Keratinocyte (primary cell): ENCODE results near the gene AGFG2. TPM values are rescaled to one million over a fixed set of nuclear protein-coding genes. Genes with fewer than 3 reads are reported as not detected.

ENCODE experiments used
- DNase-seq: peaks from one replicate; pipeline ENCODE4 v3.0.0-alpha.2; 2011; ENCODE audit warnings: low read depth, missing footprints, low spot score
- FAIRE-seq: peaks from 2 replicates; lab custom pipeline; 2011; peaks lifted over from hg19 to GRCh38; lab: Jason Lieb, UNC
- H2AFZ ChIP-seq: 2 replicates; pipeline ENCODE4 v1.6.0; 2012; ENCODE audit warnings: low read length, control low read depth, inconsistent platforms; ENCODE audit not compliant: control insufficient read depth
- H3K27ac ChIP-seq: 2 replicates; pipeline ENCODE4 v1.5.1; 2011; ENCODE audit warnings: low read length; ENCODE audit not compliant: control insufficient read depth, insufficient read depth
- H3K27me3 ChIP-seq: 3 replicates; pipeline ENCODE4 v1.6.0; 2011; ENCODE audit warnings: low read length; ENCODE audit not compliant: control insufficient read depth, insufficient read depth; ENCODE audit errors: extremely low read depth
- H3K36me3 ChIP-seq, 2 experiments: 2 replicates in 1 of 2; 3 replicates in 1 of 2; pipeline ENCODE4 v1.5.1; 2011; ENCODE audit warnings: low read length in 2 of 2, mild to moderate bottlenecking in 1 of 2; ENCODE audit not compliant: control insufficient read depth in 2 of 2, insufficient read depth in 2 of 2; ENCODE audit errors: extremely low read depth in 1 of 2
- H3K4me1 ChIP-seq: 3 replicates; pipeline ENCODE4 v1.5.1; 2011; ENCODE audit warnings: low read length; ENCODE audit not compliant: control insufficient read depth, insufficient read depth; ENCODE audit errors: extremely low read depth
- H3K4me2 ChIP-seq: 3 replicates; pipeline ENCODE4 v1.6.0; 2011; ENCODE audit warnings: low read depth, low read length; ENCODE audit not compliant: control insufficient read depth, insufficient read depth; ENCODE audit errors: extremely low read depth
- H3K4me3 ChIP-seq, 3 experiments: fragments of 200-600 bp in 1 of 3; sonication (generic) in 1 of 3; 2 replicates in 2 of 3; 3 replicates in 1 of 3; pipeline ENCODE4 v1.5.1; 2011 to 2016; ENCODE audit warnings: low read length in 3 of 3, mild to moderate bottlenecking in 3 of 3, control low read depth in 2 of 3, inconsistent platforms in 1 of 3, low read depth in 1 of 3, mixed read lengths in 1 of 3, mixed run types in 1 of 3, moderate library complexity in 1 of 3; ENCODE audit not compliant: control insufficient read depth in 2 of 3, insufficient read depth in 2 of 3; ENCODE audit errors: extremely low read depth in 1 of 3
- H3K79me2 ChIP-seq: 2 replicates; pipeline ENCODE4 v1.6.0; 2012; ENCODE audit warnings: low read length; ENCODE audit not compliant: control insufficient read depth, insufficient read depth
- H3K9ac ChIP-seq: 3 replicates; pipeline ENCODE4 v1.6.0; 2011; ENCODE audit warnings: low read length; ENCODE audit not compliant: control insufficient read depth, insufficient read depth; ENCODE audit errors: extremely low read depth
- H3K9me1 ChIP-seq: 3 replicates; pipeline ENCODE4 v1.6.0; 2011; ENCODE audit warnings: low read length; ENCODE audit not compliant: control insufficient read depth, insufficient read depth; ENCODE audit errors: extremely low read depth
- H3K9me3 ChIP-seq: 2 replicates; pipeline ENCODE4 v1.5.1; 2012; ENCODE audit warnings: low read depth, low read length; ENCODE audit not compliant: control insufficient read depth
- H4K20me1 ChIP-seq: 3 replicates; pipeline ENCODE4 v1.6.0; 2011; ENCODE audit warnings: low read length; ENCODE audit not compliant: control insufficient read depth, insufficient read depth; ENCODE audit errors: extremely low read depth
- EZH2 ChIP-seq: IDR thresholded peaks from one replicate; pipeline ENCODE4 v1.6.1; 2012; ENCODE audit warnings: inconsistent platforms, mild to moderate bottlenecking, low read length, moderate library complexity
- dilution Hi-C: fragments of 300-500 bp; cut with MboI; formaldehyde crosslinking; loops from one replicate; pipeline ENCODE4 v1.7.0; 2020; ENCODE audit warnings: low sequenced_read_pairs; ENCODE audit not compliant: extremely low pct_ligation_motif_present
- polyA plus RNA-seq, 5 experiments: library from polyadenylated mRNA; depleted of rRNA in 3 of 5; stranded (reverse) in 3 of 5; stranded (forward) in 1 of 5; unstranded in 1 of 5; fragments of >200 nt; gene quantifications; 1 replicate in 1 of 5; 2 replicates in 3 of 5; 3 replicates in 1 of 5; pipeline versions ENCODE4 v1.2.1 to v1.2.3, GENCODE V29; 2011 to 2012; ENCODE audit warnings: missing spikeins in 2 of 5, low read depth in 1 of 5, low replicate concordance in 1 of 5
- TF ChIP-seq, protein P1 (sequence below), 3 experiments: IDR thresholded peaks in 1 of 3; conservative IDR thresholded peaks in 1 of 3; optimal IDR thresholded peaks in 1 of 3; 2 replicates in 2 of 3; 3 replicates in 1 of 3; pipeline versions ENCODE3 to v1.5.1; 2011; ENCODE audit warnings: low read length in 3 of 3, mild to moderate bottlenecking in 3 of 3, moderate library complexity in 2 of 3, control low read depth in 1 of 3, inconsistent platforms in 1 of 3; ENCODE audit not compliant: insufficient read depth in 2 of 3; ENCODE audit errors: extremely low read depth in 1 of 3

AGFG2 gene
- polyA plus RNA-seq, 1 donor (not counting 4 experiments of a cell fraction or from before 2014, with no cell fraction given) = 3.4 TPM

DNA sequence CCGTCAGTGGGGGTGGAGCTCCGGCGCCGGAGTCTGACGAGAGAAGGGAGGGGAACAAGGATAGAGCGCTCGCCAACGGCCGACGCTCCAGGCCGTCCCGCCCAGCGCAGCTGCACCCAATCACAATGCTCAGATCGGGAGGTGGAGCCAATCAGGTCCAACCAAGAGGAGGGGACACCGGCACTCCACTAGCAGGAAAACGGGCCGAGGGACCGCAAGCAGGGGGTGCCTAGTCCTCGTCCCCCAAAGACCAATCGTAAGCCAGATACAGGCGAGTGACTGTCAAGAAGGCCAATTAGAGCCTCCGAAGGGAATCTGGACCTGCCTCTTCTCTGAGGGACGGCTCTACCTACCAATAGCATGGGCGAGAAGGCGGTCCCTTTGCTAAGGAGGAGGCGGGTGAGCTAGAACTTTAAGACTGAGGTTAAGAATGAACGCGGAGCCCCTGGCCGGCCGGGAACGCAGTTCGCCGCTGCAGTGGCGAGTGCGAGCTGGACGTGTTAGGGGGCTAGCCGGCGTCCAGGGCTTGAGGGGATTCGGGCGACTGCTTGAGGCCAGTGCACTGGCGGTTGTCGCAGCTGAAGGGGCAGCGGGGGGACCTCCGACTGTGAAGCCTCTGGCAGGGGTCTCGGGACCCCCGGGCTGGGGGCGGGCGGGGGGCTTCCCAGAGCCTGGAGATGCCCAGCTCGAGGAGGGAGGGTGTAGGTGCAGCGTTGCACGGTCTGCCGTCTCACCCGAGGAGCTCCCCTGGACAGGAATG is 47.4 kb downstream of the AGFG2 start, which contains the start of gene FBXO24:
Gene FBXO24, plus strand, starts transcription at position 63 of the 760 bp plus-strand sequence. Its CDS starts 298 bp downstream, at position 361.
- Histone ChIP-seq H2AFZ (peak within 1 kb of the TSS; percentile 95), H3K36me3 (peaks cover 5 to 16% of the 10 kb centered on the region in 2 experiments), H3K27ac (peak within 1 kb of the TSS; percentile 88), H3K9me1 (no peaks in the 10 kb centered on the region), H3K9me3 (no peaks in the 10 kb centered on the region), H3K9ac (peak within 1 kb of the TSS; percentile 90), H3K79me2 (peaks cover 13% of the 10 kb centered on the region), H4K20me1 (peaks cover 8% of the 10 kb centered on the region), H3K4me3 (peak within 1 kb of the TSS; percentile 88 to 96 (median 90)), H3K27me3 (peaks cover 8% of the 10 kb centered on the region), H3K4me2 (peak within 1 kb of the TSS; percentile 99), H3K4me1 (peaks cover 32% of the 10 kb centered on the region)
- peak; percentile 93 for FAIRE-seq
- dilution Hi-C loops = no loop called here
- TF ChIP-seq, protein P1, sequence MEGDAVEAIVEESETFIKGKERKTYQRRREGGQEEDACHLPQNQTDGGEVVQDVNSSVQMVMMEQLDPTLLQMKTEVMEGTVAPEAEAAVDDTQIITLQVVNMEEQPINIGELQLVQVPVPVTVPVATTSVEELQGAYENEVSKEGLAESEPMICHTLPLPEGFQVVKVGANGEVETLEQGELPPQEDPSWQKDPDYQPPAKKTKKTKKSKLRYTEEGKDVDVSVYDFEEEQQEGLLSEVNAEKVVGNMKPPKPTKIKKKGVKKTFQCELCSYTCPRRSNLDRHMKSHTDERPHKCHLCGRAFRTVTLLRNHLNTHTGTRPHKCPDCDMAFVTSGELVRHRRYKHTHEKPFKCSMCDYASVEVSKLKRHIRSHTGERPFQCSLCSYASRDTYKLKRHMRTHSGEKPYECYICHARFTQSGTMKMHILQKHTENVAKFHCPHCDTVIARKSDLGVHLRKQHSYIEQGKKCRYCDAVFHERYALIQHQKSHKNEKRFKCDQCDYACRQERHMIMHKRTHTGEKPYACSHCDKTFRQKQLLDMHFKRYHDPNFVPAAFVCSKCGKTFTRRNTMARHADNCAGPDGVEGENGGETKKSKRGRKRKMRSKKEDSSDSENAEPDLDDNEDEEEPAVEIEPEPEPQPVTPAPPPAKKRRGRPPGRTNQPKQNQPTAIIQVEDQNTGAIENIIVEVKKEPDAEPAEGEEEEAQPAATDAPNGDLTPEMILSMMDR (optimal IDR thresholded peaks at IDR 0.05 in 1 of 3, IDR thresholded peaks at IDR 0.05 in 1 of 3, conservative IDR thresholded peaks at IDR 0.05 in 1 of 3; ENCODE audit: extremely low read depth in 1 of 3, insufficient read depth in 2 of 3, low read length in 3 of 3) = no peak
- no peak for TF ChIP-seq EZH2
- peak; percentile 100 for DNase-seq

DNA sequence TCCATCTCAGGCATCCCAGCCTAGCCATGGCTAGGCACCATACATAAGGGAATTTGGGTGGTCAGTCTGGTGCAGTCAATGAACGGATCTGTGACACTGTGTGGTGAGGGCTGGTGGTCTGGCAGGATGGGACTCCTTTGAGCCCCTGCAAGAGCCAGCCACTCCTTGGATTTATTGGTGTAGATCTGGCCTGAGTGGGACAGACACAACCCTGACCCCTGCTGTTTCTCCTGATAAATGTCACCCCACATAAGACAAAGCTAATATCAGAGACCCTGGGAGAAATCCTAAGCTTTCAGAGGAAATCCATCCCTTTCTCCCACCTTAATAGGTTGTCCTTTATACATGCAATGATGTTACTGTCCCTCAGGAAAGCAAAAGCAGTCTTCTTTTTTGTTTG is 49.4 kb downstream of the AGFG2 start:
- no peak overlapping the region for H3K27ac ChIP-seq
- H2AFZ ChIP-seq = no peak overlapping the region
- peaks cover 8% of the 10 kb centered on the region for H3K27me3 ChIP-seq
- peaks cover 19% of the 10 kb centered on the region for H3K4me1 ChIP-seq
- dilution Hi-C loops = no loop called here
- TF ChIP-seq, protein P1 (optimal IDR thresholded peaks at IDR 0.05 in 1 of 3, IDR thresholded peaks at IDR 0.05 in 1 of 3, conservative IDR thresholded peaks at IDR 0.05 in 1 of 3; ENCODE audit: extremely low read depth in 1 of 3, insufficient read depth in 2 of 3, low read length in 3 of 3) = peak in 2 of 3 experiments; percentile 40 to 45
- no peak for TF ChIP-seq EZH2
- no peaks in the 10 kb centered on the region for H3K9me3 ChIP-seq
- no peak overlapping the region for H3K9ac ChIP-seq
- peaks cover 8% of the 10 kb centered on the region for H4K20me1 ChIP-seq
- FAIRE-seq (no peak), DNase-seq (no peak)
- no peak overlapping the region for H3K4me2 ChIP-seq
- peaks cover 13% of the 10 kb centered on the region for H3K79me2 ChIP-seq
- H3K36me3 ChIP-seq = no peaks in the 10 kb centered on the region
- no peaks in the 10 kb centered on the region for H3K9me1 ChIP-seq
- no peak overlapping the region for H3K4me3 ChIP-seq
